CD4-positive, alpha-beta memory T cell (primary cell): ENCODE data around the gene REST. TPM values are rescaled to one million over a fixed set of nuclear protein-coding genes. Genes with fewer than 3 reads are reported as not detected.
A peak's percentile ranks its signal among the peaks of the same experiment; 100 is the strongest.
"Not testable (repeated sequence)": the region's sequence is repeated elsewhere in the genome, so short reads cannot be mapped to it uniquely, and the experiment has no call there.

Source experiments
- CTCF ChIA-PET: fragments of 350-600 bp; sonication (Branson Sonifier 250); formaldehyde crosslinking; loops from one replicate; lab custom pipeline; 2021; ENCODE audit warnings: inconsistent platforms; ENCODE audit not compliant: partially characterized antibody; lab: Charles Lee
- POLR2A ChIA-PET: fragments of 350-600 bp; sonication (Branson Sonifier 250); formaldehyde crosslinking; loops from one replicate; lab custom pipeline; 2021; ENCODE audit not compliant: partially characterized antibody; lab: Charles Lee
- DNase-seq, 5 donors: peaks; one replicate each; pipeline versions ENCODE4 v3.0.0 to v3.0.0-alpha.2; 2020 to 2022; ENCODE audit warnings: mixed read lengths in 1 of 5
- H3K27ac ChIP-seq: one replicate; pipeline ENCODE4 v1.7.0; 2013; ENCODE audit warnings: low read depth, low read length
- H3K27me3 ChIP-seq: 2 replicates; pipeline ENCODE4 v1.7.0; 2013; ENCODE audit warnings: mild to moderate bottlenecking, low read length, moderate library complexity; ENCODE audit not compliant: insufficient read depth
- H3K36me3 ChIP-seq: 2 replicates; pipeline ENCODE4 v1.7.0; 2013; ENCODE audit warnings: mild to moderate bottlenecking, low read length, moderate library complexity; ENCODE audit not compliant: insufficient read depth
- H3K4me1 ChIP-seq: 2 replicates; pipeline ENCODE4 v1.7.0; 2013; ENCODE audit warnings: mild to moderate bottlenecking, low read length, moderate library complexity; ENCODE audit not compliant: insufficient read depth
- H3K4me3 ChIP-seq, 2 donors: one replicate each; pipeline ENCODE4 v1.7.0; 2013; ENCODE audit warnings: low read length in 2 of 2, mild to moderate bottlenecking in 1 of 2
- H3K9me3 ChIP-seq, 2 donors: one replicate each; pipeline ENCODE4 v1.7.0; 2013; ENCODE audit warnings: low read length in 2 of 2, control low read depth in 1 of 2; ENCODE audit not compliant: control insufficient read depth in 1 of 2
- H3K27ac Mint-ChIP-seq, 7 donors: one replicate each; pipeline ENCODE4 v1.8.0; 2020 to 2021; ENCODE audit warnings: mixed read lengths in 7 of 7, mild to moderate bottlenecking in 6 of 7, inconsistent platforms in 3 of 7, moderate library complexity in 3 of 7
- H3K27me3 Mint-ChIP-seq, 2 donors: one replicate each; pipeline ENCODE4 v1.8.0; 2020 to 2021; ENCODE audit warnings: mixed read lengths in 2 of 2
- H3K36me3 Mint-ChIP-seq, 2 donors: one replicate each; pipeline ENCODE4 v1.8.0; 2020 to 2021; ENCODE audit warnings: mixed read lengths in 2 of 2, inconsistent platforms in 1 of 2, mild to moderate bottlenecking in 1 of 2
- H3K4me1 Mint-ChIP-seq, 4 donors: one replicate each; pipeline ENCODE4 v1.8.0; 2020 to 2021; ENCODE audit warnings: mixed read lengths in 4 of 4, mild to moderate bottlenecking in 1 of 4
- H3K4me3 Mint-ChIP-seq, 8 donors: one replicate each; pipeline ENCODE4 v1.8.0; 2020 to 2021; ENCODE audit warnings: mixed read lengths in 8 of 8, mild to moderate bottlenecking in 7 of 8, moderate library complexity in 6 of 8, inconsistent platforms in 3 of 8
- H3K9me3 Mint-ChIP-seq, 8 donors: one replicate each; pipeline ENCODE4 v1.8.0; 2020 to 2021; ENCODE audit warnings: mixed read lengths in 8 of 8, mild to moderate bottlenecking in 5 of 8, inconsistent platforms in 3 of 8, moderate library complexity in 1 of 8
- intact Hi-C: fragments of 100-400 bp; cut with micrococcal nuclease; formaldehyde crosslinking; loops from one replicate; pipeline ENCODE4 v1.15.1; 2023
- polyA plus RNA-seq, 2 donors: library from polyadenylated mRNA; unstranded; fragments of 300-500 nt; fragmentation: Illumina TruSeq; gene quantifications; one replicate each; pipeline ENCODE4 v1.2.3, GENCODE V29; 2021
- total RNA-seq, 2 experiments: library from RNA; stranded (reverse); gene quantifications; one replicate each; pipeline ENCODE4 v1.2.3, GENCODE V29; 2021

The REST gene
- total and polyA plus RNA-seq, 4 experiments from 2014 or later, result 77.3 to 178 (median 125) TPM

DNA sequence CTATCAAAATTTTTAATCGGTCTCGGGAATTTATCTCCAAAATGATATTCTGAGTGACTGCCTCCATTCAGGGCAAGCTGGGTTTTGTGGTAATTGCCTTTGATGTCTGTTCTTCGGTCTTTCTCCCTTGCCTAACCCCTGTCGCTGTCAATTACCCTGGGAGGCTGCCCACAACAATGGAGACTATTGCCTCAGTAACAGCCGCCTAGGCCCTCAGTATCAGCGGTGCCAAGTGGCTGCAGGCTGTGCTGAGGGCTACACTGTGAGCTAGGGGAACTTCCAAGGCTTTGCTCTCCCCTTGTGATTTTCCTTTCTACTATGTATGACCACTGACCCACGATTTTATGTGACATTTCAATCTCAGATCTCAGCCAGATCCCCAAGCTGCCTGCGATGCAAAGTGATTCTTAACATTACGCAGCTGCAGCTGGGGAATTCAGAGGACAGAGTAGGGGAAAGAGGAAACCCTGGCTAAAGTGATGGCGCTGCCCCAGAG lies 36.3 kb upstream of the REST start:
- Histone ChIP-seq H3K9me3 (no peaks in the 10 kb centered on the region), H3K27ac (no peak overlapping the region), H3K4me3 (no peak overlapping the region), H3K4me1 (no peaks in the 10 kb centered on the region), H3K36me3 (no peaks in the 10 kb centered on the region), H3K27me3 (no peaks in the 10 kb centered on the region)
- H3K4me1 Mint-ChIP-seq, result peaks cover 0 to 9% (median 5%) of the 10 kb centered on the region in 4 donors
- DNase-seq, result no peak
- intact Hi-C loops, result no loop called here
- H3K4me3 Mint-ChIP-seq, result no peak overlapping the region
- no peaks in the 10 kb centered on the region for H3K36me3 Mint-ChIP-seq
- H3K27ac Mint-ChIP-seq, result peak overlapping the region in 3 of 7 donors; percentile 53 to 63 (median 55)
- ChIA-PET POLR2A (no interaction called here), CTCF (no interaction called here)
- H3K27me3 Mint-ChIP-seq, result peaks cover 1 to 3% of the 10 kb centered on the region in 2 donors
- H3K9me3 Mint-ChIP-seq, result no peaks in the 10 kb centered on the region

DNA sequence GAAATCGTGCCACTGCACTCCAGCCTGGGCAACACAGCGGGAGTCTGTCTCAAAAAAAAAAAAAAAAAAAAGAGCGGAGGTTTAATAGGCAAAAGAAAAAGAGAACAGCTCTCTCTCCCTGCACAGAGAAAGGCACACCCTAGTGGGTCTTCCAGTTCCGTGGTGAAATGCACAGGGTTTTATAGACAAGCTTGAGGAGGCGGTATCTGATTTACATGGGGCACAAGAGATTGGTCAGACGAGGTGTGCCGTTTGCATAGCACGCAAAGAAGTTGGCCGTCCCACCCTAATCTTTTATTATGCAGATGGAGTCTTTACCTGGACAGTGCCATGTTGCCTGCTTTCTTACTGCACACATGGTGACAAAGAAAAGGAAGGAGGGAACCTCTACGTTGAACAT lies 33.5 kb upstream of the REST start:
- no peaks in the 10 kb centered on the region for H3K9me3 Mint-ChIP-seq
- no peak overlapping the region for H3K4me3 Mint-ChIP-seq
- ChIA-PET CTCF (interaction anchor here (0.9 kb wide), 1 partner anchor 11 kb away, joined by 4 read pairs; no protein-coding TSS in a partner anchor), POLR2A (no interaction called here)
- no peak overlapping the region for H3K27ac Mint-ChIP-seq
- intact Hi-C loops, result no loop called here
- no peaks in the 10 kb centered on the region for H3K27me3 ChIP-seq
- no peak overlapping the region for H3K27ac ChIP-seq
- H3K4me1 Mint-ChIP-seq, result peaks cover 0 to 9% (median 5%) of the 10 kb centered on the region in 4 donors
- no peak overlapping the region for H3K4me3 ChIP-seq
- peaks cover 1 to 3% of the 10 kb centered on the region in 2 donors for H3K27me3 Mint-ChIP-seq
- no peaks in the 10 kb centered on the region for H3K9me3 ChIP-seq
- H3K36me3 Mint-ChIP-seq, result no peaks in the 10 kb centered on the region
- no peaks in the 10 kb centered on the region for H3K36me3 ChIP-seq
- no peak for DNase-seq
- no peaks in the 10 kb centered on the region for H3K4me1 ChIP-seq

DNA sequence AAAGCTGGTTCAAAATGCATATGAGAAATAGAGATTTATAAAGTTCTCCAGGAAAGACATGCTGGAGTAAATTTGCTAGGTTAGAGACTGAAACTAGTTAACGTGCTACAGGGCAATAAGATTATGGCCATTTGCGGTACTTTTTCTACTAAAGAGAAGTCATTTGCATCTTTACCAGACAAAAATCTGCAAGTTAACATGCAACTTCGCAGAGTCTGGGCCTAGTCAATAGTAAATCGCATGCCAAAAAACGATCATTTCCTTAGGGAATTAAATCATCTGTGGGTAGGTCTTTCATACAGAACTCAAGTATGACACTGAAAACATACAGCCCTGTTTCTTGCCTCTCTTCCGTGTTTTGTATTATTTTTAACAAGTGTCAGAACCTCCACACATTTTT lies 32.8 kb upstream of the REST start:
- no peaks in the 10 kb centered on the region for H3K9me3 Mint-ChIP-seq
- no peak overlapping the region for H3K4me3 Mint-ChIP-seq
- peaks cover 1 to 3% of the 10 kb centered on the region in 2 donors for H3K27me3 Mint-ChIP-seq
- Histone ChIP-seq H3K27ac (no peak overlapping the region), H3K9me3 (no peaks in the 10 kb centered on the region), H3K4me1 (no peaks in the 10 kb centered on the region), H3K4me3 (no peak overlapping the region), H3K36me3 (no peaks in the 10 kb centered on the region), H3K27me3 (no peaks in the 10 kb centered on the region)
- no peak for DNase-seq
- H3K4me1 Mint-ChIP-seq, result peaks cover 0 to 9% (median 5%) of the 10 kb centered on the region in 4 donors
- POLR2A ChIA-PET, result no interaction called here
- no peak overlapping the region for H3K27ac Mint-ChIP-seq
- CTCF ChIA-PET, result interaction anchor here (0.9 kb wide), 1 partner anchor 10 kb away, joined by 4 read pairs; no protein-coding TSS in a partner anchor
- no peaks in the 10 kb centered on the region for H3K36me3 Mint-ChIP-seq
- intact Hi-C loops, result no loop called here

DNA sequence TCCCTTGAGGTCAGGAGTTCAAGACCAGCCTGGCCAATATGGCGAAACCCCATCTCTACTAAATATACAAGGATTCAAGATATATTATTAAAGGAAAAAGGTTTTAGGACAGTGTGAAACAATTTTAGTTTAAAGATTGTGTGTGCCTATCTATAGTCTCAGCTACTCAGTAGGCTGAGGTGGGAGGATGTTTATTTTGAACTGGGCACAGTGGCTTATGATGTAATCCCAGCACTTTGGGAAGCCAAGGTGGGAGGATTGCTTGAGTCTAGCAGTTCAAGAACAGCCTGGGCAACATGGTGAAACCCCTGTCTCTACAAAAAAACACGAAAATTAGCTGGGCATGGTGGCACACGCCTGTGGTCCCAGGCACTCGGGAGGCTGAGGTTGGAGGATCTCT lies 31.4 kb upstream of the REST start:
- intact Hi-C loops, result no loop called here
- POLR2A ChIA-PET, result no interaction called here
- Mint-ChIP-seq H3K9me3 (no peaks in the 10 kb centered on the region), H3K27me3 (peaks cover 1 to 3% of the 10 kb centered on the region in 2 donors), H3K4me3 (no peak overlapping the region), H3K36me3 (no peaks in the 10 kb centered on the region), H3K4me1 (peaks cover 0 to 5% (median 3%) of the 10 kb centered on the region in 4 donors), H3K27ac (no peak overlapping the region)
- no peak overlapping the region for H3K4me3 ChIP-seq
- no peak for DNase-seq
- no peaks in the 10 kb centered on the region for H3K4me1 ChIP-seq
- no peaks in the 10 kb centered on the region for H3K9me3 ChIP-seq
- H3K36me3 ChIP-seq, result no peaks in the 10 kb centered on the region
- no peaks in the 10 kb centered on the region for H3K27me3 ChIP-seq
- CTCF ChIA-PET, result no interaction called here
- no peak overlapping the region for H3K27ac ChIP-seq

DNA sequence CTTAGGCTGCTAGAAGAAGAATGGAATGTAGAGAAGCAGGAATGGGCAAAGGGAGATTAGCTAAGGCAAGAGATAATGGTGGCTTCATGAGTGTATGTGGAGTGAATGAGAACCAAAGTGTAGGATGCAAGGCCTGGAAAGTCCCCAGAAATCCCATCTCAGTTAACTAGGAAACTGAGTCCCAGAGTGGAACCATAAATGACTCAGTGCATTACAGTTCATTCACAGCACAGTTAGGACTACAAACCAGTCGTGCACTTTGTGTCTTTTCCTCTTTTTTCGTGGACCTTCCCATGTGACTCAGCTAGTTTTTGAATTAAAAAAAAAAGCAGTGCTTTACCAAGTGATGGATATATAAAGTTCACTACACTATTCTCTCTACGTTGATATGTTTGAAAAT lies 27.7 kb upstream of the REST start:
- H3K4me3 Mint-ChIP-seq, result no peak overlapping the region
- no peaks in the 10 kb centered on the region for H3K36me3 Mint-ChIP-seq
- DNase-seq, result no peak
- intact Hi-C loops, result no loop called here
- ChIA-PET CTCF (no interaction called here), POLR2A (no interaction called here)
- no peaks in the 10 kb centered on the region for H3K9me3 Mint-ChIP-seq
- H3K4me1 ChIP-seq, result no peaks in the 10 kb centered on the region
- H3K27ac Mint-ChIP-seq, result peak overlapping the region in 1 of 7 donors; percentile 70
- H3K4me1 Mint-ChIP-seq, result no peaks in the 10 kb centered on the region
- no peaks in the 10 kb centered on the region for H3K36me3 ChIP-seq
- H3K27ac ChIP-seq, result no peak overlapping the region
- H3K9me3 ChIP-seq, result no peaks in the 10 kb centered on the region
- no peak overlapping the region for H3K4me3 ChIP-seq
- H3K27me3 ChIP-seq, result no peaks in the 10 kb centered on the region
- peaks cover 3% of the 10 kb centered on the region in 2 donors for H3K27me3 Mint-ChIP-seq

DNA sequence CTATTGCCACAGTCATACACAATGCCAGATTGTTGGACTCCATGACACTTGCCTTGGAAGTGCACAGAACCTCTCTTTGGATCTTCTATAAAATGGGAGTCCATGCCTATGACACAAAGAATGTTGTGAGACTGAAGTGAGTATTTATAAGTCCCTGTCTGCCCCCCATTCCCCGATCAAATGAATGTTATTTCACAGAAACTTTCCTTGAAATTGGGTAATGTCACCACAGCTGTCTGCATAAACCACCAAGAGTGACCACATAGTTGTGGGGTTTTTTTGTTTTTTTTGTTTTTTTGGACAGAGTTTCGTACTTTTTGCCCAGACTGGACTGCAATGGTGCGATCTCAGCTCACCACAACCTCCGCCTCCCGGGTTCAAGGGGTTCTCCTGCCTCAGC lies 27.1 kb upstream of the REST start:
- no peaks in the 10 kb centered on the region for H3K9me3 ChIP-seq
- Mint-ChIP-seq H3K4me1 (no peaks in the 10 kb centered on the region), H3K27me3 (peaks cover 1 to 4% of the 10 kb centered on the region in 2 donors), H3K9me3 (no peaks in the 10 kb centered on the region), H3K27ac (no peak overlapping the region), H3K4me3 (no peak overlapping the region), H3K36me3 (no peaks in the 10 kb centered on the region)
- H3K36me3 ChIP-seq, result no peaks in the 10 kb centered on the region
- H3K4me3 ChIP-seq, result no peak overlapping the region
- no peak for DNase-seq
- ChIA-PET POLR2A (no interaction called here), CTCF (no interaction called here)
- intact Hi-C loops, result no loop called here
- no peaks in the 10 kb centered on the region for H3K27me3 ChIP-seq
- H3K4me1 ChIP-seq, result no peaks in the 10 kb centered on the region
- no peak overlapping the region for H3K27ac ChIP-seq

DNA sequence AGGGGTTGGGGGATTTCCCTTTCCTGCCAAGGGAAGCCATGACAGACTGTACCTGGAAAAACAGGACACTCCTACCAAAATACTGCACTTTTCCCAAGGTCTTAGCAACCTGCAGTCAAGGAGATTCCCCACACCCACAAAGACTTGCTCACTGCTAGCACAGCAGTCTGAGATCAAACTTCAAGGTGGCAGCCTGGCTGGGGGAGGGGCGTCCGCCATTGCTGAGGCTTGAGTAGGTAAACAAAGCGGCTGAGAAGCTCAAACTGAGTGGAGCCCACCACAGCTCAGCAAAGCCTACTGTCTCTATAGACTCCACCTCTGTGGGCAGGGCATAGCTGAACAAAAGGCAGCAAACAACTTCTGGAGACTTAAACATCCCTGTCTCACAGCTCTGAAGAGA lies 23.2 kb upstream of the REST start:
- H3K9me3 ChIP-seq, H3K27ac ChIP-seq, H3K27ac Mint-ChIP-seq, CTCF ChIA-PET, H3K4me1 Mint-ChIP-seq, H3K36me3 ChIP-seq, H3K4me3 Mint-ChIP-seq, H3K36me3 Mint-ChIP-seq, H3K4me1 ChIP-seq, H3K27me3 ChIP-seq, POLR2A ChIA-PET, H3K4me3 ChIP-seq, H3K9me3 Mint-ChIP-seq, intact Hi-C loops: not testable (repeated sequence)
- peaks cover 1 to 19% of the 10 kb centered on the region in 2 donors for H3K27me3 Mint-ChIP-seq
- peak in 1 of 5 donors; percentile 16 for DNase-seq

DNA sequence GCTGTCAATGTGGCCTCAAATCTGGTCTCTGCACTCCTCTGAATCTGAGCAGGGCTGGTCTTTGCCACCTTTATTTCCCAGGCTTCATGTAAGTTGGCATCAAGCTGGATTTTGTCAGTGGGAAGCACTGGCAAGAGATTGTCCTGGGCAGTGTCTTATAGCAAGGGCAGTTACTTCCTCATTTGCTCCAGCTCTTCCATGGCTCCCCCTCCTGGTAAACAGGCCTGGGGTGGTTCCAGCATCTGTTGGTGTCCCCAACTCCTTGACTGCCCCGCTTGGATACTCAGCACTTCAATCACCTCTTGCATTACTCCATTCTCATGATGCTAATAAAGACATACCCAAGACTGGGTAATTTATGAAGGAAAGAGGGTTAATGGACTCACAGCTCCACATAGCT lies 15.0 kb upstream of the REST start:
- no peak overlapping the region for H3K27ac ChIP-seq
- peaks cover 3 to 11% of the 10 kb centered on the region in 2 donors for H3K27me3 Mint-ChIP-seq
- H3K4me1 Mint-ChIP-seq, result no peaks in the 10 kb centered on the region

More for the DNA sequence above, 15.0 kb upstream of the REST start:
- POLR2A ChIA-PET, result no interaction called here
- H3K4me3 Mint-ChIP-seq, result no peak overlapping the region
- intact Hi-C loops, result no loop called here
- no peaks in the 10 kb centered on the region for H3K4me1 ChIP-seq
- no peak overlapping the region for H3K27ac Mint-ChIP-seq
- H3K9me3 Mint-ChIP-seq, result peaks cover 0 to 3% (median 0%) of the 10 kb centered on the region in 8 donors
- H3K27me3 ChIP-seq, result no peaks in the 10 kb centered on the region
- no peaks in the 10 kb centered on the region for H3K36me3 ChIP-seq
- DNase-seq, result no peak
- no peaks in the 10 kb centered on the region for H3K36me3 Mint-ChIP-seq
- CTCF ChIA-PET, result no interaction called here
- no peaks in the 10 kb centered on the region for H3K9me3 ChIP-seq
- no peak overlapping the region for H3K4me3 ChIP-seq
